Measurements from ENCODE around the gene TMEM54. TPM values are rescaled to one million over a fixed set of nuclear protein-coding genes. Genes with fewer than 3 reads are reported as not detected.

The TMEM54 gene
- total RNA-seq, 4 donors from 2014 or later, result 228 to 892 (median 538) TPM

DNA sequence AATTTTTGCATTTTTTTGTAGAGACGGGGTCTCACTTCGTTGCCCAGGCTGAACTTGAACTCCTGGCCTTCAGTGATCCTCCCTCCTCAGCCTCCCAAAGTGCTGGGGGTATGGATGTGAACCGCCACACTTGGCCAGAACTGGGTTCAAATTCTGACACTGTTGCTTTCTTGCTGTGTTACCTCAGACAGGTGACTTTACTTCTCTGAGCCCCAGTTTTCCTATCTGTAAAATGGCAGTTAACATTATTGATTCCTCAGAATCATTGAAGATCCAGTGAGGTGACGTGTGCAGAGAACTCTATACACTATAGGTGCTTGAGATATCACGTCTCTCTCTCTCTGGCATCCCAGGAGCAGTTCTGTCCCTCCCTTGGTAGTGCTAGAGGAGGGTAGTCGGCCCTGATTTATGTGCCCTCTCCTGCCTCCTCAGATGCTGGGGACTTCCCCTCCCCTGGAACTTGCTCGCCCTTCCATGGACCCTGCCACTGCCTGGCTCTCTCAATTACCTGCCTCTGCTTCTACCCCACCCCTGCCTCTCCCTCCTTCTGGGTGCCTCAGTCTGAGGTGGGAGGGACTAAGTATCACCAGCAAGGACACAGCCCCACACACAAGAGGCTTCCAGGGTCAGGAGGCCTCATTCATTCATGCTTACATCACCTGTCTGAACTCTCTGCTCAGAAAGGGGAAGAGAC, 17.7 kb downstream of the TMEM54 start:
- Histone ChIP-seq H3K4me1 (peaks cover 0 to 19% (median 3%) of the 10 kb centered on the region in 4 donors), H3K9me3 (no peaks in the 10 kb centered on the region), H3K4me3 (no peak overlapping the region), H3K27ac (no peak overlapping the region), H3K36me3 (no peaks in the 10 kb centered on the region), H3K27me3 (peaks cover 0 to 16% of the 10 kb centered on the region in 2 donors)
- TF ChIP-seq, protein P1, sequence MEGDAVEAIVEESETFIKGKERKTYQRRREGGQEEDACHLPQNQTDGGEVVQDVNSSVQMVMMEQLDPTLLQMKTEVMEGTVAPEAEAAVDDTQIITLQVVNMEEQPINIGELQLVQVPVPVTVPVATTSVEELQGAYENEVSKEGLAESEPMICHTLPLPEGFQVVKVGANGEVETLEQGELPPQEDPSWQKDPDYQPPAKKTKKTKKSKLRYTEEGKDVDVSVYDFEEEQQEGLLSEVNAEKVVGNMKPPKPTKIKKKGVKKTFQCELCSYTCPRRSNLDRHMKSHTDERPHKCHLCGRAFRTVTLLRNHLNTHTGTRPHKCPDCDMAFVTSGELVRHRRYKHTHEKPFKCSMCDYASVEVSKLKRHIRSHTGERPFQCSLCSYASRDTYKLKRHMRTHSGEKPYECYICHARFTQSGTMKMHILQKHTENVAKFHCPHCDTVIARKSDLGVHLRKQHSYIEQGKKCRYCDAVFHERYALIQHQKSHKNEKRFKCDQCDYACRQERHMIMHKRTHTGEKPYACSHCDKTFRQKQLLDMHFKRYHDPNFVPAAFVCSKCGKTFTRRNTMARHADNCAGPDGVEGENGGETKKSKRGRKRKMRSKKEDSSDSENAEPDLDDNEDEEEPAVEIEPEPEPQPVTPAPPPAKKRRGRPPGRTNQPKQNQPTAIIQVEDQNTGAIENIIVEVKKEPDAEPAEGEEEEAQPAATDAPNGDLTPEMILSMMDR (IDR thresholded peaks at IDR 0.05), result no peak
- TF ChIP-seq POLR2A (IDR thresholded peaks at IDR 0.05), result no peak
- DNase-seq, result no peak

DNA sequence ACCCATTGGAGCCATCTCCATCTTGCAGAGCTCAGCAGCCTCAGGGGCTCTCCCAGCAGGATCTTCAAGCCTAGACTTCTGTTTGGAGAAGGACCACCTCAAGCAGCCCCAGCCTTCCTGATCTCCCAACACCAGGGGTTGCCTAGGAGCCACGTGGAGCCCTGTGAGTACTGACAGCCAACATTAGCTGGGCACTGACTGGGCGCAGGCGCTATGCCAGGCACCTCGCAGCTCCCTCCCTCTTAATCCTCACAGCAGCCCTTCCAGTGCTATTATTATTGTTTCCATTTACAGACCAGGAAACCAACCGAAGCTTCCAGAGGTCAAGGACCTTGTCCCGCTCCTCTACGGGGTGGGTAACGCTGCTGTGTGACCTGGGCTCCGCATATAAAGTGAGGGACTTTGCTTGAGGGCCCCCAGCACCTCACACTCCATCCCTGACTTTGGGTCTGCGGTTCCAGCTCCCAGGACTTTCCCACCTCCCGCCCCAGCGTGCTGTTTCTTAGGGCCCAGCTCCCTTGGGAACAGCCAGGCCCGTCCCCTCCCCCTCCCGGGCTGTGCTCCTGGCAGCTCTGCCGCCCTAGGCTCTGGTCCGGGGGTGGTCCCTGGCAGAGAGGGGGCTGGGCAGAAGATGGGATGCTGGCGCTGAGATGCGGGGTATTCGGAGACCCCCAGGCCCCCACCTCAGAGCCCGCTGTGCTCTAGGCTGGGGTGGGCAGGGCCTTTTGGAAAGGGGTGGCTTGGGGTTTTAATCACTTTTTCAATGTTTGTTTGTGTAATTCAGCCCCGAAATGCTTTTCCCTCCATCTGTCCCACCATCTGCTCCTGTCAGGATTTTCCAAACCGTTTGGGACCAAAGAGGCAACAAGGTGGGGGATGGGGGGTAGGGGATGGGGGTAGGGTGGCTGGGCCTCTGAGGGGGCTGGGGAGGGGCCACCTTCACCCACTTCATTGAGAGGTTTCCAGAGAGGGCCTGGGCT, 19.0 kb downstream of the TMEM54 start:
- Histone ChIP-seq H3K4me3 (no peak overlapping the region), H3K4me1 (peaks cover 0 to 19% (median 3%) of the 10 kb centered on the region in 4 donors)
- TF ChIP-seq, protein P1 (IDR thresholded peaks at IDR 0.05), result no peak
- TF ChIP-seq POLR2A (IDR thresholded peaks at IDR 0.05), result no peak

DNA sequence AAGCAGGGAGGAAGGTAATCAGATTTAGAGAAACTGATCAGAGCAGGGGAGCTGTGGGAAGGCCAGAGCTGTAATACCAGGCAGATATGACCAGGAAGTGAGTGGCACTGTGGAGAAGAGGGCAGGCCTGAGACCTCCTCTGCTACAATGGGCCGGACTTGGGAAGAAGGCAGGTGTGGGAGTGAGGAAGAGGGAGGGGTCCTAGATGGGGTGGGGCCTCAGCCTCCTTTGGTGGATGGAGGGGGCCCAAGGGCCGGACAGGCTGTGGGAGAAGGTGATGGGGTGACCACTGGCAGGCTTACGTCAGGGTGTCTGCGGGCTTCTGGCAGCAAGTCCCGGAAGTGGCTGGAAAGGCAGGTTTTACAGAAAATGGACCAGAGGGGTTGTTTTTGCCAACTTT, 19.9 kb downstream of the TMEM54 start:
- no peaks in the 10 kb centered on the region for H3K9me3 ChIP-seq
- no peak overlapping the region for H3K4me3 ChIP-seq
- no peak for DNase-seq
- H3K27me3 ChIP-seq, result peaks cover 0 to 7% of the 10 kb centered on the region in 2 donors
- peaks cover 0 to 13% (median 1%) of the 10 kb centered on the region in 4 donors for H3K4me1 ChIP-seq
- no peak overlapping the region for H3K27ac ChIP-seq
- no peaks in the 10 kb centered on the region for H3K36me3 ChIP-seq
- TF ChIP-seq, protein P1 (IDR thresholded peaks at IDR 0.05), result no peak
- TF ChIP-seq POLR2A (IDR thresholded peaks at IDR 0.05), result no peak

More for the DNA sequence above, 19.0 kb downstream of the TMEM54 start:
- H3K9me3 ChIP-seq, result no peaks in the 10 kb centered on the region
- H3K27ac ChIP-seq, result no peak overlapping the region
- H3K36me3 ChIP-seq, result no peaks in the 10 kb centered on the region
- H3K27me3 ChIP-seq, result peaks cover 0 to 15% of the 10 kb centered on the region in 2 donors
- DNase-seq, result peak in 1 of 3 donors; percentile 36

DNA sequence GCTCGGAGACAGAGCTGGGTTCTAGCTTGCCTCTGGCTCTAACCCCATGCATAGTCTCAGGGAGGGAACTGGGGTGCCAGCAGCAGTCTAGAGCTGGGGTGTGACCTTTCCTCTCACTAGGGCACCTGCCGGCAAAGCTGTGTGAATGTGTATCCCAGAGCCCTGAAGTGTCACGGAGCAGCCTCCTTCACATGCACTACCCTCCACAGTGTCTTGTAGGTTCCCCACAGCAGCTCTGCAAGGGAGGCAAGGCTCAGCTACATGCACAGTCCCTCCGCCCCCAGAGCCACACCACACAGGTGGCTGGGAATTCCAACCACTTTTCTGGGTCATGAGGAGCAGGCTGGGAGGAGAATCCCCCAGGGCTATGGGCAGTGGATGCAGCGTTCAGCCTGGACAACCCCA, 22.6 kb downstream of the TMEM54 start:
- Histone ChIP-seq H3K27ac (no peak overlapping the region), H3K4me3 (no peak overlapping the region), H3K36me3 (no peaks in the 10 kb centered on the region), H3K27me3 (no peaks in the 10 kb centered on the region), H3K9me3 (no peaks in the 10 kb centered on the region), H3K4me1 (peaks cover 0 to 5% (median 0%) of the 10 kb centered on the region in 4 donors)
- no peak for DNase-seq
- TF ChIP-seq POLR2A (IDR thresholded peaks at IDR 0.05), result no peak
- TF ChIP-seq, protein P1 (IDR thresholded peaks at IDR 0.05), result no peak

DNA sequence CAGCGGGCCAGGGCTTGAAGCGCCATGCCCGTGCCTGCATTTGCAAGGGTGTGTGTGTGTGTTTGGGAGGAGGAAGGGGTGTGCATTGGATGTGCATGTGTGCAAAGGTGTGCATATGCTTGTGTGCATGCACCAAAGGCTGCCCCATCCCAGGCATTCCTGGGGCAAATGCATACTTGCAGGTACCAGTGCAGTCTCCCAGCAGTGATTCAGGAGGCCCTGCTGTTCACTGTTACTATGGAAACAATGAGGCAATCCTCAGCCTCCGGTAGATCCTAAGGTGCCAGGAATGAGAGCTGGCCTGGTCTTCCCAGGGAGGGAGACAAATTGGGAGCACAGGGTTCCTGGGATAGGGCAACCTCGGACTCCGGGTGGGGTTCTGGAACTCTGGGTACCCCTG, 23.0 kb downstream of the TMEM54 start:
- DNase-seq, result no peak
- TF ChIP-seq, protein P1 (IDR thresholded peaks at IDR 0.05), result no peak
- no peak for TF ChIP-seq POLR2A (IDR thresholded peaks at IDR 0.05)

More for the DNA sequence above, 23.0 kb downstream of the TMEM54 start:
- Histone ChIP-seq H3K27me3 (no peaks in the 10 kb centered on the region), H3K9me3 (no peaks in the 10 kb centered on the region), H3K36me3 (no peaks in the 10 kb centered on the region), H3K4me1 (peaks cover 0 to 5% (median 0%) of the 10 kb centered on the region in 4 donors), H3K4me3 (no peak overlapping the region), H3K27ac (no peak overlapping the region)
